Immature natural killer cell (primary cell): Measurements from ENCODE around the gene MAS1L. TPM values are rescaled to one million over a fixed set of nuclear protein-coding genes. Genes with fewer than 3 reads are reported as not detected.

ENCODE experiments used
- DNase-seq, 3 donors: peaks; one replicate each; pipeline ENCODE4 v3.0.0; 2022; ENCODE audit warnings: mixed read lengths in 1 of 3
- H3K27ac Mint-ChIP-seq, 6 donors: one replicate each; pipeline ENCODE4 v1.8.0; 2020; ENCODE audit warnings: mixed read lengths in 6 of 6, mild to moderate bottlenecking in 5 of 6, inconsistent platforms in 4 of 6, moderate library complexity in 3 of 6
- H3K27me3 Mint-ChIP-seq, 3 donors: one replicate each; pipeline ENCODE4 v1.8.0; 2020 to 2021; ENCODE audit warnings: low read depth in 3 of 3, mild to moderate bottlenecking in 3 of 3, mixed read lengths in 3 of 3, moderate library complexity in 3 of 3, inconsistent platforms in 1 of 3
- H3K36me3 Mint-ChIP-seq, 3 donors: one replicate each; pipeline ENCODE4 v1.8.0; 2020; ENCODE audit warnings: mixed read lengths in 3 of 3, inconsistent platforms in 2 of 3, mild to moderate bottlenecking in 2 of 3
- H3K4me1 Mint-ChIP-seq, 2 donors: one replicate each; pipeline ENCODE4 v1.8.0; 2020; ENCODE audit warnings: inconsistent platforms in 2 of 2, mild to moderate bottlenecking in 2 of 2, mixed read lengths in 2 of 2, moderate library complexity in 1 of 2
- H3K4me3 Mint-ChIP-seq, 5 donors: one replicate each; pipeline ENCODE4 v1.8.0; 2020; ENCODE audit warnings: mild to moderate bottlenecking in 5 of 5, mixed read lengths in 5 of 5, inconsistent platforms in 3 of 5, moderate library complexity in 3 of 5
- H3K9me3 Mint-ChIP-seq, 6 donors: one replicate each; pipeline ENCODE4 v1.8.0; 2020; ENCODE audit warnings: mild to moderate bottlenecking in 6 of 6, mixed read lengths in 6 of 6, inconsistent platforms in 4 of 6, moderate library complexity in 3 of 6
- polyA plus RNA-seq, 3 donors: library from polyadenylated mRNA; unstranded; fragments of 300-500 nt; fragmentation: Illumina TruSeq; gene quantifications; one replicate each; pipeline ENCODE4 v1.2.3, GENCODE V29; 2021

The MAS1L gene
- polyA plus RNA-seq, 3 donors from 2014 or later = not detected

DNA sequence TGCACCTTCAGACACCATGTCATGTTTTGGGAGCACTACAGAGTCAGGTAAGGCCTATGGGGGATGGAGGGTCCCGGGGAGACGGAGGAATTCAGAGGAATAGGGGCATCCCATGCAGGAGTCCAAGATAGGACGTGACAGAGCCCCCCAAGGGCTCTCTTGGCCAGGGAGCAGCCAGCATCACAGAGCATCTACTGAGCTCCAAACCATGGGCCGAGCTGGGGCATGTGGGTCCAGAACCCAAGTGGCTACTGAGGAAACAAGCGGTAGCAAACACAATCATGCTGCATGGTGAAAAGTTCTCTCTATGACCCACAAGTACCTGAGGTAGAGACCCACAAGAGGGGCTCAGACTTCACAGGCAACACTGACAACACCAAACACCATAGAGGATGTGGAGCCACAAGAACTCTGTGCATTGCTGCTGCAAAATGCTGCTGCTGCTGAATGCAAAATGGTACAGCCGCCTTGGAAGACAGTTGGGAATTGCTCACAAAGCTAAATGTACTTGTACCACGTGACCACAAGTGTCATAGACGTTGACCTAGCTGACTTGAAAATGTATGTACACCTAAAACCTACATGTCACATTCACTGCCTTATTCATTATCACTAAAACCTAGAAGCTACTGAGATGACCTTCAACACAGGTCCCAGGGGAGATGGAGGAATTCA, 33.4 kb upstream of the MAS1L start:
- Mint-ChIP-seq H3K27ac (no peak overlapping the region), H3K4me1 (peaks cover 5% of the 10 kb centered on the region in 2 donors), H3K4me3 (no peak overlapping the region), H3K9me3 (no peaks in the 10 kb centered on the region), H3K27me3 (peaks cover 3 to 10% (median 6%) of the 10 kb centered on the region in 3 donors), H3K36me3 (no peaks in the 10 kb centered on the region)
- DNase-seq = no peak

DNA sequence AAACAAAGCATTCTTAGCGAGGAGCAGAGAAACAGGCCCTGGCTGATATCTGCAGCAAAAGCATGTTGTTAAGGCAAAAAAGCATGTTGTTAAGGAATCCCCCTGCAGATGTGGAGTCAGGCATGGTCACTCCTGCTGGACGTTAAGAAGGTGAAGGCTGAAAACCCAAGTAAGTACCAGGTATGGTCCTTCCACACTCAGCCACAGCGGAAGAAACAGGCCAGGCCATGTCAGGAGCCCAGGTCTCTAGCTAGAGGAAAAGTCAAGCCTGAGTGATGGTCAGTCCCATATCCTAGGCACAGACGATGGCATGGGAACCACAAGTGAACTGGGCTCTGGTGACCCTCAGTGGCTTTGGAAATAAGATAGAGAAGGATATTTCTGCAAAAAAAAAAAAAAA, 32.5 kb upstream of the MAS1L start:
- no peaks in the 10 kb centered on the region for H3K36me3 Mint-ChIP-seq
- H3K27me3 Mint-ChIP-seq = peaks cover 0 to 8% (median 6%) of the 10 kb centered on the region in 3 donors
- no peak overlapping the region for H3K27ac Mint-ChIP-seq
- DNase-seq = no peak
- no peaks in the 10 kb centered on the region for H3K9me3 Mint-ChIP-seq
- peaks cover 9 to 11% of the 10 kb centered on the region in 2 donors for H3K4me1 Mint-ChIP-seq
- H3K4me3 Mint-ChIP-seq = no peak overlapping the region

DNA sequence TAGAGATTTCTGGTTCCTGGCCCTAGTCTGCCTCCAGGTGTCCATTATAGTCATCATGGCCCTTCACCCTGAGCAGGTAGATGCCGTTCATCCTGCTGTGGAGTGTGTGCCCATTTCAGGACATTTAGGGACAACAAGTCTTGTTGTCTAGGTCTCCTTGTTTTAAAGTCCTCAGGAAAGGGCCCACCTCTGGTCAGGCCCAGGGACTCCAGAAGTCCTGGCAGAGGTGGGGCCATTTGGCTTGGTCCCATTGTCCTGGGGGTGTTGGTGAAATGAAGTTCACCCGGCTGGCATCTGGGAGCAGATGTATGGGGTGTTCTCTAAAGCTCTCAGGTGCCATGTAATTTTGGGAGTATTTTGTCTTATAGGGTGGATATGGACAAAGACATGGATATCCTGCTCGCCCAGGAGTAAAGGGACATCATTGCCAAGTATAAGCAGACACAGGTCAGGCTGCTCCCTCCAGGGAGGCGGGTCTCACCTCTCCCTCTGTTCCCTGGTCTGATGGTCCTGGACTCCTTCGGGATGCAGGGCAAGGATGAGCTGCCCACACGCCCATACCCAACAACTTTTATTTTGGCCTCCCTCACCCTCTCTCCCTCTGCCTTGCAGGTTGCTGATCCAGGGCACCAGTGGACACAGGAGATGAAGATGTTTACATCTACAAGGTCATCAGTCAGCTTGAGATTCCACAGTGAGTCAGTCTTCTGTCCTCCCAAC, 31.7 kb upstream of the MAS1L start:
- no peak for DNase-seq
- Mint-ChIP-seq H3K4me3 (no peak overlapping the region), H3K9me3 (no peaks in the 10 kb centered on the region), H3K27me3 (peaks cover 0 to 6% (median 3%) of the 10 kb centered on the region in 3 donors), H3K4me1 (peaks cover 9 to 11% of the 10 kb centered on the region in 2 donors), H3K36me3 (no peaks in the 10 kb centered on the region), H3K27ac (no peak overlapping the region)

DNA sequence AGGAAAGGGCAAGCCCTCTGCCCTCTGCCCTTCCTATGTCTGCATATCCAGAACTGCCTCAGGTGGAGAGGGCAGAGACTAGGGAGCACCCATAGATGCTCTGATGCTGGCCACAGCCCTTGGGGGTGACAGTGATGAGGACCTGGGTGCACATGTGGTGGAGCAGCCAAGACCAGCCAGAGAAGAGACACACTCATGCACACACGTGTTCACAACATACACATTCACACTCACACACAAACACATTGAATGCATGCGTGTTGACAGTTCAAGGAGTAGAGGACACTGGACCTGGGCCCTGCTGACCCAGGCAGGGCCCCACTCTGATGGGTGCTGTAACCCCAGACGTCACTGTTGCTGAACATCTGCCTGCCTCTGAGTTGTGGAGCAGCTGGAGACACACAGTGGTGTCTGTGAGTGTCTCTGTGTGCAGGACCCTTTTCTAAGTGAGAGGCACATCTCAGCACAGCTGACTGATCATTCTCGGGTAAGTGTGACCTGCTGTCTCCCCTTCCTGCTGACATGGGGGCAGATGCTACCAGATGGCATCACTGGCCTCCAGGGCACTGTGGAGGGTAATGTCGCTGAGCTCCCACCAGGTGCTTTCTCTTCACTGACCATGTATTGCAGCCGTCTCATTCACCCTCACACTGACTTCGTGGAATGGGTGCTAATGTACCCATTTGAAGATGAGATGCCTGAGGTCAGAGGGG, 30.1 kb upstream of the MAS1L start:
- Mint-ChIP-seq H3K4me3 (no peak overlapping the region), H3K4me1 (peaks cover 9 to 11% of the 10 kb centered on the region in 2 donors), H3K9me3 (no peaks in the 10 kb centered on the region), H3K27me3 (peaks cover 0 to 2% (median 1%) of the 10 kb centered on the region in 3 donors), H3K36me3 (no peaks in the 10 kb centered on the region), H3K27ac (no peak overlapping the region)
- DNase-seq = no peak

DNA sequence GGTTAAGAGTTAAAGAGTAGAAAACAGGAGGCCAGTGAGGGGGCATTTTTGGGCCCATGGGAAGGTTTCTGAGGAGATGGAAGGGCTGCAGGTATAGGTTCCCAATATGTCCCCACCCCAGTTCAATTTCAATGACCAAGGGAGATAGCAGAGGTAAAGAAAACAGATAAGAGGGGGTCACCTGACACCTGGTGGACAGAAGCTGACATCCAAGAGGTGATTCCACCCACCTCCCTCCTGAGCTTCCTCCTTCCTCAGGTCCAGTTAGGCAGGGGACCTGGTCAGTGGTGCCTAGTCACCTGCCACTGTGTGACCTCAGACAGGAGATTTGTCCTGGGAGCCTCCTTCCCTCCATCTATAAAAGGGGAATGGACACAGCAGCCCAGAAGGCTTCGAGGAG, 29.5 kb upstream of the MAS1L start:
- Mint-ChIP-seq H3K9me3 (no peaks in the 10 kb centered on the region), H3K4me3 (no peak overlapping the region), H3K27me3 (peaks cover 0 to 2% (median 1%) of the 10 kb centered on the region in 3 donors), H3K36me3 (no peaks in the 10 kb centered on the region), H3K27ac (no peak overlapping the region), H3K4me1 (peaks cover 9 to 11% of the 10 kb centered on the region in 2 donors)
- DNase-seq = no peak

DNA sequence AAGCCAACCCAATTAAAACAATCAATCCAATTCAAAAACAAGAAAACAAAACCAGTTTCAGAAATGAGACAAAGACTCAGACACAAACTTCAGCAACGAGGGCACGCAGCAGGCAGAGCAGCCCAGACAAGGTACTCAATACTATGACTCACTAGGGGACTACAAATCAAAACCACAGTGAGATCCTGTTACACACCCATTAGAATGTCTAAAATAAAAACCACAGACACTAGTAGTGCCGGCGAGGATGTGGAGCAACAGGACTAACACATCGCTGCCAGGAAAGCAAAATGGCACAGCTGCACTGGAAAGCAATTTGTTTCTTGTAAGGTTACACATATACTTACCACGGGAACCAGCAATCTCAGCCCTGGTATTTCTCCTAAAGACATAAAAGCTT, 28.4 kb upstream of the MAS1L start:
- H3K4me3 Mint-ChIP-seq = peak overlapping the region in 1 of 5 donors; percentile 43
- H3K36me3 Mint-ChIP-seq = no peaks in the 10 kb centered on the region

DNA sequence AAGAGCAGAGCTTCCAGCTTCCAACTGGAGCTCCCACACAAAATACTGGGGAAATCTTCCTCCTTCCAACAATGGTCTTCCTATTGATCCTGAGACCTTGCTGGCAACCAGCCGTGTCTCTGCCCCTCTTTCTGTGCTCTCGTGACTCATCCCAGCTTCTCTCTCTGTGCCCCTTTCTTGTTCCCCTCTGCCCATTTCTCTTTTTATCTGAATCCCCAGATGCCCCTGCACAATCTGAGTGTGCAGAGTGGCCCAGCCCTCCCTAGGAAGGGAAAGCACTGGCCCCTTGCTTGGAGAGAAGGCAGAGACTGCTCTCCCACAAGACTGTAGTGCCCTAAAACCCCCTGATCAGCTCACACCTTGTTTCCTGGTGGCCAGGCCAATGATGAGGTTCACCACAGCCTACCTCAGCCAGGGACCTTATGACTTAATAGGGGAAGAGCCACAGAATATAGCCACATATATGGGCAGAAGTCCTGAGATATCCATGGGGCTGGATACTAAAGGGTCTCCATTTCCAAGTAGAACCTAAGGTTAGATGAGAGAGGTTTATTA, 23.1 kb upstream of the MAS1L start:
- Mint-ChIP-seq H3K27ac (no peak overlapping the region), H3K9me3 (no peaks in the 10 kb centered on the region), H3K27me3 (peaks cover 4 to 6% (median 5%) of the 10 kb centered on the region in 3 donors), H3K4me3 (no peak overlapping the region), H3K4me1 (peaks cover 1 to 2% of the 10 kb centered on the region in 2 donors), H3K36me3 (no peaks in the 10 kb centered on the region)
- no peak for DNase-seq

More for the DNA sequence above, 28.4 kb upstream of the MAS1L start:
- peaks cover 9 to 11% of the 10 kb centered on the region in 2 donors for H3K4me1 Mint-ChIP-seq
- peak; percentile 5 to 24 (median 7) for DNase-seq
- peaks cover 0 to 2% (median 2%) of the 10 kb centered on the region in 3 donors for H3K27me3 Mint-ChIP-seq
- H3K9me3 Mint-ChIP-seq = no peaks in the 10 kb centered on the region
- no peak overlapping the region for H3K27ac Mint-ChIP-seq

DNA sequence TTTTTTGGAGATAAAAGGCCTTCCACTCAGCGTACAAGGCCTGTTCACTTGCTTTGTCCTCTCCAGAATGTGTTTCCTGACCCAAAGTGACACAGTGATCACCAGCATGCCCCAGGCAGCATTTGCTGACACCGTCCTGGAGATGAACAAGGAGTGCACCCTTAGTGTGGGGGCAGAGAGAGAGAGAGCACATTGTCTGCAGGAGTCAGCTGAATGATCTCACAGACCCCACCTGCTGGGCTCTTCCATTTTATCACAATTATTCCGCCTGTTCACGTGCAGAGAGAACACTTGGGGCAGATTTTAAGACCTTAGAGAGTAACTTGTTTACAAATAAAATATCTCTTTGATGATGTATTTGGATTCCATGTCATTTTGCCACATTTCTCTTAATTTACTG, 22.4 kb upstream of the MAS1L start:
- no peak overlapping the region for H3K27ac Mint-ChIP-seq
- no peak overlapping the region for H3K4me3 Mint-ChIP-seq
- no peaks in the 10 kb centered on the region for H3K9me3 Mint-ChIP-seq
- DNase-seq = no peak
- no peaks in the 10 kb centered on the region for H3K36me3 Mint-ChIP-seq
- H3K4me1 Mint-ChIP-seq = no peaks in the 10 kb centered on the region
- peaks cover 4 to 6% (median 5%) of the 10 kb centered on the region in 3 donors for H3K27me3 Mint-ChIP-seq

DNA sequence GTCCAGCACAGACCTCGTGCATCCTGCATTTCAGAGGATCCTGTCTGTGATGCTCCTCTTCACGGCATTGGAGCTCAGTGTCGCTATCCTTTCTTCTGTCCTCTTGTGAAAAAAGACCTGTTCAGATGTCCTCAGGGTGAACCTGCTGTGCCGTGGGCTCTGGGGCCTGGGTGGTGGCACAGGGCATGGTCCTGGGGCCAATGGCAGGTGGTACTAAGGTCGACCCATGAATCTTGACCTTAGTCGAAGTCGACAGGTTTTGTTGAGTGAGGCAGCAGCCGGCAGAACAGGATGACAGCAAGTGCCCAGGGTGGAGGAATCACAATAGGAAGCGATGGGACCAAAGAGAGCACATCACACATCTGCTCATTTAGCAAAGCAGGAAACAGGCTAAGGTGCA, 22.0 kb upstream of the MAS1L start:
- Mint-ChIP-seq H3K27ac (no peak overlapping the region), H3K27me3 (peaks cover 4 to 7% (median 5%) of the 10 kb centered on the region in 3 donors), H3K9me3 (no peaks in the 10 kb centered on the region), H3K4me1 (no peaks in the 10 kb centered on the region), H3K36me3 (no peaks in the 10 kb centered on the region), H3K4me3 (no peak overlapping the region)
- no peak for DNase-seq

DNA sequence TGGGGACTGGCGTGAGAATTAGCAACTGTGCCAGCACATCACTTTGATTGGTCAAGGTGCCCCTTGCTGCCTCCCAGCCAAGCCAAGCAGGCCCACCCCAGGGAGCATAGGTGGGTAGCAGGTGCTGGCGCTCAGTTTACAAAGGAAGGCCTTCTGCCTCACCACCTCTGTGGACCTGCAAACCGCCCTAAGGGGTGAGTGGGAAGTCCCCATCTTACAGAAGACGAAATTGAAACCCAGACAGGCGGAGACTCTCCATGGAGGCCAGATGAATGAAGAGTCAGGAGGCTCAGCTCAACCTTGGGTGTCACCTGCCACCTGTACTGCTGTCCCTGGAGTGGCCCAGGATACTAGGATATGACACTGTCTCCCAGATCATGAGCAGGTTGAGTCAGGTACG, 21.5 kb upstream of the MAS1L start:
- Mint-ChIP-seq H3K4me3 (no peak overlapping the region), H3K27ac (no peak overlapping the region), H3K9me3 (no peaks in the 10 kb centered on the region)

DNA sequence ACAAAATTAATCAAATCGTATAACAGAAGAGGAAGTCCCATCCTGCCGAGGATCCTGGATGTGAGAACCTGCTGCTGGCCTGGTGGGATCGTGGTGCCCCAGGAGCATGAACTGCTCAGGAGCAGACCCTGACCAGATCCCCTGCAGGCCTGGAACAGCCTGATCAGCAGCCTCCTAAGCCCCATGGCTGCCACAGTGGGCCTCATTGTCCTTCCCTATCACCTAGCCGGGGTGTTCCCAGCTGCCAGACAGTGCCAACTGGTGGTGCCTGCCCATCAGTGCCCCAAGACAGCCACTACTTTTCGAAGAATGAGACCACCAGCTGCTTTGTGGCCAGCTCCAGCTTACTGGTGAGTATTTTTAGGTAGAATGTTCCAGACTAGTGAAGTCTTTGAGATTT, 19.6 kb upstream of the MAS1L start:
- peaks cover 4 to 9% (median 7%) of the 10 kb centered on the region in 3 donors for H3K27me3 Mint-ChIP-seq
- no peak for DNase-seq
- no peaks in the 10 kb centered on the region for H3K9me3 Mint-ChIP-seq
- no peaks in the 10 kb centered on the region for H3K4me1 Mint-ChIP-seq
- H3K4me3 Mint-ChIP-seq = no peak overlapping the region
- no peak overlapping the region for H3K27ac Mint-ChIP-seq
- H3K36me3 Mint-ChIP-seq = no peaks in the 10 kb centered on the region

More for the DNA sequence above, 21.5 kb upstream of the MAS1L start:
- no peaks in the 10 kb centered on the region for H3K4me1 Mint-ChIP-seq
- DNase-seq = no peak
- no peaks in the 10 kb centered on the region for H3K36me3 Mint-ChIP-seq
- H3K27me3 Mint-ChIP-seq = peaks cover 4 to 7% (median 5%) of the 10 kb centered on the region in 3 donors

DNA sequence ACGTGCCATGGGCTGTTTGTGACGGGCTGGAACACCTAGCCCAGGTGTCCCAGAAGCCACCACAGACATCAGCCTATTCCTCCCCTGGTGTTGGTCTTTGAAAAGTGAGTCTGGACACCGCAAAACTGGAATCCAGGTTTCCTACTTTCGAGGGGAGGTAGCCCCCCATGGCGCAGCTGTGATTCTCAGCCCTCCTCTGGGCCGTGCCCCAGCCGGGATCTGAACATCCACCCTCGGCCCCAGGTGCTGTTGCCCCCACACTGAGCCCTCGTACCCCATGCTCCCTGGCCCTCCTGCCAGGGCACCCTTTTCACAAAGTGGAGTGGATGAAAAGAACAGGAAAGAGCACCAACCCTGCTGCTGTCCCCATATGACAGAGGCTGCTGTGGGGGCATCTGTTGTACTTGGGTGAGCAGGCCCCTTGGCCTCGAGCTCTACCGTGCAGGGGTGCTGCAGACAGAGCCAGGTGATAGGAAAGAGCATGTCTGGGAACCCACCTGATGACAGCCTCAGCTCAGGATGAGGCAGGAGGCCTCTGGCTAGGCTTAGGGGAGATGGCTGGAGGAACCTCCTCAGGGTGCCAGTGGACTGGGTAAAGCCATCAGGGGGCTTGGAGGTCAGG, 18.8 kb upstream of the MAS1L start:
- H3K36me3 Mint-ChIP-seq = no peaks in the 10 kb centered on the region
- no peaks in the 10 kb centered on the region for H3K4me1 Mint-ChIP-seq
- H3K27me3 Mint-ChIP-seq = peaks cover 4 to 7% (median 7%) of the 10 kb centered on the region in 3 donors
- no peak for DNase-seq
- no peak overlapping the region for H3K27ac Mint-ChIP-seq
- H3K9me3 Mint-ChIP-seq = no peaks in the 10 kb centered on the region
- no peak overlapping the region for H3K4me3 Mint-ChIP-seq

DNA sequence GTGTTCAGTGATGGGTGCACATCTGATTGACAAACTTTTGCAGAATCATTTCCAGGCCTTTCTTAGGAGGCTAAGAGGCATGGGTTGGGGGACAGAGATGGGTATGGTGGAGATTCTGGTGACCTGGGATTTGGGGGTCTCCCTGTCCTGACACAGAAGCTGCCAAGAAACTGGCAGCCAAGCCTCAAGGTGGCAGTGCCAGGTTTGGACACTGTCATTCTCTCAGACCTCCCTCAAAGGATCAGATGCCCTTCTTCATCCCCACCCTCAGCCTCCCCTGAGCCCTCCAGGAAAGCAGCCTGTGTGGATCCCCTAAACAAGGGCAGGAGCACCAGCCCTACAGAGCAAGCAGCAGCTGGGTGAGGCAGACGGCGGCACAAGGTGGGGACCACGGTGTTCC, 18.1 kb upstream of the MAS1L start:
- DNase-seq = no peak
- Mint-ChIP-seq H3K4me3 (no peak overlapping the region), H3K9me3 (no peaks in the 10 kb centered on the region), H3K27me3 (peaks cover 4 to 8% (median 7%) of the 10 kb centered on the region in 3 donors), H3K27ac (no peak overlapping the region), H3K36me3 (no peaks in the 10 kb centered on the region), H3K4me1 (no peaks in the 10 kb centered on the region)
